ENCODE measurements around the gene FMN1. TPM values are rescaled to one million over a fixed set of nuclear protein-coding genes. Genes with fewer than 3 reads are reported as not detected.

FMN1 gene
- total and polyA plus RNA-seq, 2 of the 13 experiments (the other 11 are each of a cell fraction or from before 2014, with no cell fraction given): 0.20 to 0.60 TPM

DNA sequence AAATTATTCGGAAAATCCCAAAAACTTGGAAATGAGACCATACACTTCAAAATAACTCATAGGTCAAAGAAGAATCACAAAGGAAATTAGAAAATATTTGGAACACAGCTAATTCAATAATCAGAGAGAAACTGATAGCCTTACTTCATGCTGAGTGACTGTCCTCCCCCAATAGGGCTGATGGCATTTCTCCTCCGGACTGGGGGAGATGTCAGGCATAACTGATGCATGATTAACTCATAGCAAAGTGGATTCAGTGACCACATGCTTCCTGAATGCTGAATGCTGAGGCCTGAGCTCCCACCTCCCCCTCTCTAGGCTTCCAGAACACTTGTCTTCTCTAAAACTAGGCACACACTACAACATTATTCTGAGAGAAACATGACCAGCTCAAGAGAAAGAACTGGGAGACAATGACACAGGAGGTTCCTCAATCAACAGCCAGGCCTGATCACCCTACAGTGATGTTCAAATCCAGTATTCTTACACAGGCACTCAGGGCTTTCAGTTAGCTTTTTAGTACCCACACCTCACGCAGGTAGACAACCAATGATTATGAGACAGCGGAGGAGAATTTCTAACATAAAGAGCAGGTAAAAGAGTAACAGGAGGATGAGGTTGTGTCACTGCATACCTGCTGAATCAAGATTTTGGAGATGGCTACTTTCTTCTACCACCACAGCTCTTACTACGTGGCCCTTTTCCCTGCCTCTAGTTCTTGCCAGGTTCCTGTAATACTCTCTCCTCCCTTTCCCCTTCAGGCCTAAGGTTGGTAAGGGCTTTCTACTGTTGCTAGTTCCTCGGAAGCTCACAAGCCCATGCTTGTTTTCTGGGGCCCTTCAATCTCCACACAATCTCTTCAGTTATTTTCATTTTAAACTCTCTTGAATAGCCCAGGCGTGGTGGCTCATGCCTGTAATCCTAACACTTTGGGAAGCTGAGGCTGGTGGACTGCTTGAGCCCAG is 96.1 kb downstream of the FMN1 start (continued):
- TF ChIP-seq, protein P1, sequence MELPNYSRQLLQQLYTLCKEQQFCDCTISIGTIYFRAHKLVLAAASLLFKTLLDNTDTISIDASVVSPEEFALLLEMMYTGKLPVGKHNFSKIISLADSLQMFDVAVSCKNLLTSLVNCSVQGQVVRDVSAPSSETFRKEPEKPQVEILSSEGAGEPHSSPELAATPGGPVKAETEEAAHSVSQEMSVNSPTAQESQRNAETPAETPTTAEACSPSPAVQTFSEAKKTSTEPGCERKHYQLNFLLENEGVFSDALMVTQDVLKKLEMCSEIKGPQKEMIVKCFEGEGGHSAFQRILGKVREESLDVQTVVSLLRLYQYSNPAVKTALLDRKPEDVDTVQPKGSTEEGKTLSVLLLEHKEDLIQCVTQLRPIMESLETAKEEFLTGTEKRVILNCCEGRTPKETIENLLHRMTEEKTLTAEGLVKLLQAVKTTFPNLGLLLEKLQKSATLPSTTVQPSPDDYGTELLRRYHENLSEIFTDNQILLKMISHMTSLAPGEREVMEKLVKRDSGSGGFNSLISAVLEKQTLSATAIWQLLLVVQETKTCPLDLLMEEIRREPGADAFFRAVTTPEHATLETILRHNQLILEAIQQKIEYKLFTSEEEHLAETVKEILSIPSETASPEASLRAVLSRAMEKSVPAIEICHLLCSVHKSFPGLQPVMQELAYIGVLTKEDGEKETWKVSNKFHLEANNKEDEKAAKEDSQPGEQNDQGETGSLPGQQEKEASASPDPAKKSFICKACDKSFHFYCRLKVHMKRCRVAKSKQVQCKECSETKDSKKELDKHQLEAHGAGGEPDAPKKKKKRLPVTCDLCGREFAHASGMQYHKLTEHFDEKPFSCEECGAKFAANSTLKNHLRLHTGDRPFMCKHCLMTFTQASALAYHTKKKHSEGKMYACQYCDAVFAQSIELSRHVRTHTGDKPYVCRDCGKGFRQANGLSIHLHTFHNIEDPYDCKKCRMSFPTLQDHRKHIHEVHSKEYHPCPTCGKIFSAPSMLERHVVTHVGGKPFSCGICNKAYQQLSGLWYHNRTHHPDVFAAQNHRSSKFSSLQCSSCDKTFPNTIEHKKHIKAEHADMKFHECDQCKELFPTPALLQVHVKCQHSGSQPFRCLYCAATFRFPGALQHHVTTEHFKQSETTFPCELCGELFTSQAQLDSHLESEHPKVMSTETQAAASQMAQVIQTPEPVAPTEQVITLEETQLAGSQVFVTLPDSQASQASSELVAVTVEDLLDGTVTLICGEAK (IDR thresholded peaks at IDR 0.05): no peak
- TF ChIP-seq, protein P1 (CRISPR knock-in tag; IDR thresholded peaks at IDR 0.05): no peak
- TF ChIP-seq KLF13 (CRISPR knock-in tag; IDR thresholded peaks at IDR 0.05) (no peak), ZFX (CRISPR knock-in tag; IDR thresholded peaks at IDR 0.05; ENCODE audit: low read depth) (no peak), ZFP36 (IDR thresholded peaks at IDR 0.05; ENCODE audit: borderline replicate concordance, low read depth, low read length, partially characterized antibody) (no peak), ZNF883 (CRISPR knock-in tag; IDR thresholded peaks at IDR 0.05; ENCODE audit: not compliant biosample characterization) (no peak), ZNF724P (CRISPR knock-in tag; IDR thresholded peaks at IDR 0.05; ENCODE audit: borderline replicate concordance) (no peak)

All from HepG2 (cell line).